ENCODE data around the gene CNTNAP2.

CNTNAP2 gene

GRCh38 chr7:146455091-146455655 is 338.6 kb downstream of the CNTNAP2 start:
- Histone ChIP-seq H3K4me1 (ENCODE audit: control insufficient read depth, insufficient read depth, low read length, poor library complexity, severe bottlenecking) (no peaks in the 10 kb centered on the region), H3K4me3 (ENCODE audit: extremely low read depth, insufficient read depth, low read length, poor library complexity, severe bottlenecking) (no peak overlapping the region), H3K36me3 (ENCODE audit: control insufficient read depth, insufficient read depth, low read length) (no peaks in the 10 kb centered on the region), H3K27ac (ENCODE audit: low read depth, low read length, severe bottlenecking) (no peak overlapping the region), H3K9me3 (ENCODE audit: control insufficient read depth, low read length) (no peaks in the 10 kb centered on the region)
- 80% methylated on average over 1 of the region's 2 CpGs; no CpG with 5 or more reads in 1 of the 2 experiments for WGBS, 2 experiments (ENCODE audit: insufficient coverage in 2 of 2)

GRCh38 chr7:146479040-146479439 is 362.4 kb downstream of the CNTNAP2 start:
- no CpG with 5 or more reads among the region's 2 CpGs for WGBS, 2 experiments (ENCODE audit: insufficient coverage in 2 of 2)

GRCh38 chr7:146486519-146486918 is 369.9 kb downstream of the CNTNAP2 start:
- no peak overlapping the region for H3K27ac ChIP-seq (ENCODE audit: low read depth, low read length, severe bottlenecking)
- H3K9me3 ChIP-seq (ENCODE audit: control insufficient read depth, low read length): no peaks in the 10 kb centered on the region
- no peaks in the 10 kb centered on the region for H3K36me3 ChIP-seq (ENCODE audit: control insufficient read depth, insufficient read depth, low read length)
- no peaks in the 10 kb centered on the region for H3K4me1 ChIP-seq (ENCODE audit: control insufficient read depth, insufficient read depth, low read length, poor library complexity, severe bottlenecking)
- WGBS, 2 experiments (ENCODE audit: insufficient coverage in 2 of 2): 97 to 100% methylated on average over 3 of the region's 3 CpGs
- no peak overlapping the region for H3K4me3 ChIP-seq (ENCODE audit: extremely low read depth, insufficient read depth, low read length, poor library complexity, severe bottlenecking)

More at GRCh38 chr7:146479040-146479439, 362.4 kb downstream of the CNTNAP2 start:
- no peak overlapping the region for H3K4me3 ChIP-seq (ENCODE audit: extremely low read depth, insufficient read depth, low read length, poor library complexity, severe bottlenecking)
- no peak overlapping the region for H3K27ac ChIP-seq (ENCODE audit: low read depth, low read length, severe bottlenecking)
- H3K9me3 ChIP-seq (ENCODE audit: control insufficient read depth, low read length): no peaks in the 10 kb centered on the region
- no peaks in the 10 kb centered on the region for H3K36me3 ChIP-seq (ENCODE audit: control insufficient read depth, insufficient read depth, low read length)
- no peaks in the 10 kb centered on the region for H3K4me1 ChIP-seq (ENCODE audit: control insufficient read depth, insufficient read depth, low read length, poor library complexity, severe bottlenecking)

GRCh38 chr7:146492017-146492416 is 375.4 kb downstream of the CNTNAP2 start:
- H3K4me1 ChIP-seq (ENCODE audit: control insufficient read depth, insufficient read depth, low read length, poor library complexity, severe bottlenecking): no peaks in the 10 kb centered on the region
- H3K4me3 ChIP-seq (ENCODE audit: extremely low read depth, insufficient read depth, low read length, poor library complexity, severe bottlenecking): no peak overlapping the region
- no peak overlapping the region for H3K27ac ChIP-seq (ENCODE audit: low read depth, low read length, severe bottlenecking)
- no peaks in the 10 kb centered on the region for H3K9me3 ChIP-seq (ENCODE audit: control insufficient read depth, low read length)
- no CpG with 5 or more reads among the region's 4 CpGs for WGBS, 2 experiments (ENCODE audit: insufficient coverage in 2 of 2)
- H3K36me3 ChIP-seq (ENCODE audit: control insufficient read depth, insufficient read depth, low read length): no peaks in the 10 kb centered on the region

GRCh38 chr7:146494952-146495596 is 378.5 kb downstream of the CNTNAP2 start:
- Histone ChIP-seq H3K4me3 (ENCODE audit: extremely low read depth, insufficient read depth, low read length, poor library complexity, severe bottlenecking) (no peak overlapping the region), H3K27ac (ENCODE audit: low read depth, low read length, severe bottlenecking) (no peak overlapping the region), H3K4me1 (ENCODE audit: control insufficient read depth, insufficient read depth, low read length, poor library complexity, severe bottlenecking) (no peaks in the 10 kb centered on the region), H3K9me3 (ENCODE audit: control insufficient read depth, low read length) (no peaks in the 10 kb centered on the region), H3K36me3 (ENCODE audit: control insufficient read depth, insufficient read depth, low read length) (no peaks in the 10 kb centered on the region)
- WGBS, 2 experiments (ENCODE audit: insufficient coverage in 2 of 2): 63 to 100% methylated on average over 1 to 2 of the region's 6 CpGs

- no peaks in the 10 kb centered on the region for H3K4me1 ChIP-seq (ENCODE audit: control insufficient read depth, insufficient read depth, low read length, poor library complexity, severe bottlenecking)
- H3K4me3 ChIP-seq (ENCODE audit: extremely low read depth, insufficient read depth, low read length, poor library complexity, severe bottlenecking): no peak overlapping the region
- no peaks in the 10 kb centered on the region for H3K36me3 ChIP-seq (ENCODE audit: control insufficient read depth, insufficient read depth, low read length)
- no peaks in the 10 kb centered on the region for H3K9me3 ChIP-seq (ENCODE audit: control insufficient read depth, low read length)
- 80% methylated on average over 1 of the region's 2 CpGs; no CpG with 5 or more reads in 1 of the 2 experiments for WGBS, 2 experiments (ENCODE audit: insufficient coverage in 2 of 2)
- no peak overlapping the region for H3K27ac ChIP-seq (ENCODE audit: low read depth, low read length, severe bottlenecking)
Observed at GRCh38 chr7:146496657-146497056, 380.1 kb downstream of the CNTNAP2 start.

- Histone ChIP-seq H3K4me1 (ENCODE audit: control insufficient read depth, insufficient read depth, low read length, poor library complexity, severe bottlenecking) (no peaks in the 10 kb centered on the region), H3K4me3 (ENCODE audit: extremely low read depth, insufficient read depth, low read length, poor library complexity, severe bottlenecking) (no peak overlapping the region), H3K27ac (ENCODE audit: low read depth, low read length, severe bottlenecking) (no peak overlapping the region), H3K9me3 (ENCODE audit: control insufficient read depth, low read length) (no peaks in the 10 kb centered on the region), H3K36me3 (ENCODE audit: control insufficient read depth, insufficient read depth, low read length) (no peaks in the 10 kb centered on the region)
- WGBS, 2 experiments (ENCODE audit: insufficient coverage in 2 of 2): 63 to 83% methylated on average over 2 of the region's 2 CpGs
Observed at GRCh38 chr7:146499970-146500369, 383.4 kb downstream of the CNTNAP2 start.

- no peaks in the 10 kb centered on the region for H3K4me1 ChIP-seq (ENCODE audit: control insufficient read depth, insufficient read depth, low read length, poor library complexity, severe bottlenecking)
- no peaks in the 10 kb centered on the region for H3K36me3 ChIP-seq (ENCODE audit: control insufficient read depth, insufficient read depth, low read length)
- H3K4me3 ChIP-seq (ENCODE audit: extremely low read depth, insufficient read depth, low read length, poor library complexity, severe bottlenecking): no peak overlapping the region
- H3K9me3 ChIP-seq (ENCODE audit: control insufficient read depth, low read length): peaks cover 2% of the 10 kb centered on the region
- 93 to 96% methylated on average over 3 to 5 of the region's 5 CpGs for WGBS, 2 experiments (ENCODE audit: insufficient coverage in 2 of 2)
- no peak overlapping the region for H3K27ac ChIP-seq (ENCODE audit: low read depth, low read length, severe bottlenecking)
Observed at GRCh38 chr7:146503844-146504243, 387.2 kb downstream of the CNTNAP2 start.

- H3K4me3 ChIP-seq (ENCODE audit: extremely low read depth, insufficient read depth, low read length, poor library complexity, severe bottlenecking): no peak overlapping the region
- H3K9me3 ChIP-seq (ENCODE audit: control insufficient read depth, low read length): peaks cover 12% of the 10 kb centered on the region
- no peaks in the 10 kb centered on the region for H3K36me3 ChIP-seq (ENCODE audit: control insufficient read depth, insufficient read depth, low read length)
- no CpG with 5 or more reads among the region's 1 CpG for WGBS, 2 experiments (ENCODE audit: insufficient coverage in 2 of 2)
- H3K27ac ChIP-seq (ENCODE audit: low read depth, low read length, severe bottlenecking): no peak overlapping the region
- no peaks in the 10 kb centered on the region for H3K4me1 ChIP-seq (ENCODE audit: control insufficient read depth, insufficient read depth, low read length, poor library complexity, severe bottlenecking)
Observed at GRCh38 chr7:146510088-146510680, 393.6 kb downstream of the CNTNAP2 start.

- Histone ChIP-seq H3K9me3 (ENCODE audit: control insufficient read depth, low read length) (peaks cover 8% of the 10 kb centered on the region), H3K4me1 (ENCODE audit: control insufficient read depth, insufficient read depth, low read length, poor library complexity, severe bottlenecking) (no peaks in the 10 kb centered on the region), H3K27ac (ENCODE audit: low read depth, low read length, severe bottlenecking) (no peak overlapping the region), H3K4me3 (ENCODE audit: extremely low read depth, insufficient read depth, low read length, poor library complexity, severe bottlenecking) (no peak overlapping the region), H3K36me3 (ENCODE audit: control insufficient read depth, insufficient read depth, low read length) (no peaks in the 10 kb centered on the region)
- WGBS, 2 experiments (ENCODE audit: insufficient coverage in 2 of 2): 100% methylated on average over 1 of the region's 1 CpG
Observed at GRCh38 chr7:146514304-146514703, 397.7 kb downstream of the CNTNAP2 start.

GRCh38 chr7:146528581-146528980 is 412.0 kb downstream of the CNTNAP2 start:
- WGBS, 2 experiments (ENCODE audit: insufficient coverage in 2 of 2): no CpG with 5 or more reads among the region's 2 CpGs
- H3K9me3 ChIP-seq (ENCODE audit: control insufficient read depth, low read length): no peaks in the 10 kb centered on the region
- H3K27ac ChIP-seq (ENCODE audit: low read depth, low read length, severe bottlenecking): no peak overlapping the region
- H3K36me3 ChIP-seq (ENCODE audit: control insufficient read depth, insufficient read depth, low read length): no peaks in the 10 kb centered on the region
- no peak overlapping the region for H3K4me3 ChIP-seq (ENCODE audit: extremely low read depth, insufficient read depth, low read length, poor library complexity, severe bottlenecking)
- no peaks in the 10 kb centered on the region for H3K4me1 ChIP-seq (ENCODE audit: control insufficient read depth, insufficient read depth, low read length, poor library complexity, severe bottlenecking)
